ENCODE measurements around the gene PIK3CB.
A peak's percentile ranks its signal among the peaks of the same experiment; 100 is the strongest.
"Not testable (repeated sequence)": the region's sequence is repeated elsewhere in the genome, so short reads cannot be mapped to it uniquely, and the experiment has no call there.

The PIK3CB gene

DNA sequence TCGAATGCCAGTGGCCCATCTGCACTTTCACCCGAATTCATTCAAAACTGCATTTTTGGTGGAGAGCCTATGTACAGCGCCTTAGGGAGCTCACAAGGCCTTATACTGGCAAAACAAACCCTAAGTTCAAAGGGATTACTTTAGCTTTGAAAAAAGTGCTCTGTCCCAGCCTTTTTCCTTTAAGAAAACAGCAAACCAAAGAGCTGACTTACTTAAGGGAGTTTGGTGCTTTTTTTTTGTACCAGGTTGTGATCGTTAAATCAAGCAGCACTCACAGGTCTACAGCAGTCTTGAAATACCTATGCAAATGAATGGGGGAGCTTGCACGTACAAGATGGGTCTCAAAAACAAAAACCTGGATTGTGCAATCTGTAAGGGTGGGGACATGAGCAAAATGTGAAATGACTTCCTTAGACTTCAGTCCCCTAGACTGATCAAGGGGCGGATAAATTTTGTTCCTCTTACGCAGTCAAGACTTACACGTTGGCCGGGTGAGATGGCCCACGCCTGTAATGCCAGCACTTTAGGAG is 11.6 kb upstream of the PIK3CB start:
- no peak for DNase-seq

DNA sequence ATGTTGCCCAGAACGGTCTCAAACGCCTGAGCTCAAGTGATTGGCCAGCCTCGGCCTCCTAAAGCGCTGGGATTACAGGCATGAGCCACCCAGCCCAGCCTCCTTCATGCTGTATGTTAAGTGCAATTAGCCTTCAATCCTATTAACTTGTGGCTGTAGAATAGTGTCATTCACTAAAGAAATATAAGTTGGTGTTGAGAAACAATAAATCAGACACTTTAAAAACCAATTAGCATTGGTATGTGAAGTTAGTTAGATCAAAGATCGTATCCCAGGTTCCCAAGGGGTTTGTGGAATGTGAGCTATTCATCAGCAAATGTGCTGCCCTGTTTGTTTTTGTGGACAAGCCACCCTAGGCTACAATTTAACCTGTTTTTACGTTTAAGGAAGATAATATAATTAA is 11.0 kb upstream of the PIK3CB start:
- DNase-seq: no peak

- DNase-seq: no peak
Measured at GRCh38 chr3:138845181-138845601, 10.5 kb upstream of the PIK3CB start.

GRCh38 chr3:138842483-138843188 is 7.9 kb upstream of the PIK3CB start:
- DNase-seq: no peak

DNA sequence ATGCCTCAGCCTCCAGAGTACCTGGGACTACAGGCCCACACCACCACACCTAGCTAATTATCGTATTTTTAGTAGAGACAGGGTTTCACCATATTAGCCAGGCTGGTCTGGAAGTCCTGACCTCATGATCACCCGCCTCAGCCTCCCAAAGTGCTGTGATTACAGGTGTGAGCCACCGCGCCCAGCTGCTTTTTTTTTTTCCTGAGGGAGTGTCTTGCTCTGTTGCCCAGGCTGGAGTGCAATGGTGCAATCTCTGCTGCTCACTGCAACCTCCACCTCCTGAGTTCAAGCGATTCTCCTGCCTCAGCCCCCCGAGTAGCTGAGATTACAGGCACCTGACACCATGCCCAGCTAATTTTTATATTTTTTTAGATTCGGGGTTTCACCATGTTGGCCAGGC is 3.7 kb upstream of the PIK3CB start:
- DNase-seq: not testable (repeated sequence)

DNA sequence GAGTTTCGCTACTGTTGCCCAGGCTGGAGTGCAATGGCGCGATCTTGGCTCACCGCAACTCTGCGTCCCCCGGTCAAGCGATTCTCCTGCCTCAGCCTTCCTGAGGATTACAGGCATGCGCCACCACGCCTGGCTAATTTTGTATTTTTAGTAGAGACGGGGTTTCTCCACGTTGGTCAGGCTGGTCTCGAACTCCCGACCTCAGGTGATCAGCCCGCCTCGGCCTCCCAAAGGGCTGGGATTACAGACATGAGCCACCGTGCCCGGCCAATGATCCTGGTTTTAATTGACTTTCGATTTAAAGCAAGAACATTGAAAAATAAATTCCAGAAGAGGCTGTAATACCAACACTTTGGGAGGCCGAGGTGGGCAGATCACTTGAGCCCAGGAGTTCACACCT is 1.1 kb upstream of the PIK3CB start:
- not testable (repeated sequence) for DNase-seq

- no peak for DNase-seq
Measured at GRCh38 chr3:138835397-138835757, 649 bp upstream of the PIK3CB start.

- peak; percentile 9 for DNase-seq
Measured at GRCh38 chr3:138833899-138834595, 681 bp downstream of the PIK3CB start.

DNA sequence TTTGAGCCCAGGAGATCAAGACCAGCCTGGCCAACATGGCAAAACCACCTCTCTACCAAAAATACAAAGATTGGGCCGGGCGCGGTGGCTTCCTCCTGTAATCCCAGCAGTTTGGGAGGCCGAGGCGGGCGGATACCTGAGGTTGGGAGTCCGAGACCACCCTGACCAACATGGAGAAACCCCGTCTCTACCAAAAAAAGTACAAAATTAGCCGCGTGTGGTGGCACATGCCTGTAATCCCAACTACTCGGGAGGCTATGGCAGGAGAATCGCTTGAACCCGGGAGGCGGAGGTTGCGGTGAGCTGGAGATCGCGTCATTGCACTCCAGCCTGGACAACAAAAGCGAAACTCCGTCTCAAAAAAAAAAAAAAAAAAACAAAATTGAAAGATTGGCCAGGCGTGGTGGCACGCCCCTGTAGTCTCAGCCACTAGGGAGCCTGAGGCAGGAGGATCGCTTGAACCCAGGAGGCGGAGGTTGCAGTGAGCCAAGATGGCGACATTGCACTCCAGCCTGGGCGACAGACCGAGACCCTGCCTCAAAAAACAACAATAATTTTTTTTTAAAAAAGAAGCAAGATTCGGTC is 2.2 kb downstream of the PIK3CB start:
- DNase-seq: not testable (repeated sequence)

- DNase-seq: no peak
Measured at GRCh38 chr3:138829886-138830510, 4.7 kb downstream of the PIK3CB start.

GRCh38 chr3:138829097-138829496 is 5.6 kb downstream of the PIK3CB start:
- no peak for DNase-seq

DNA sequence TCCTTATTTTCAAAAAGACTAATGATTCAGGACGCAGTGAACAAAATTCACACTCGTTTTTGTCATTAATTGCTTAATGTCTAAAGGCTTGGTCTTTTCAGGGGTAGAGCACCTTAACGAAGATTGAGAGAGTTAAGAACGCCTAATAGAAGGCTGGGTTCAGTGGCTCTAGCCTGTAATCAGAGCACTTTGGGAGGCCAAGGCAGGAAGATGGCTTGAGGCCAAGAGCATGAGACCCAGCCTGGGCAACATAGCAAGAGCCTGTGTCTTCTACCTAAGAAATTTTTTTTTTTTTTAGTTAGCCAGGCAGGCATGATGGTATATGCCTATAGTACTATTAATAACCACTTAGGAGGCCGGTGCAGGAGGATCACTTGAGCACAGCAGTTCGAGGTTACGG is 7.5 kb downstream of the PIK3CB start:
- DNase-seq: no peak

GRCh38 chr3:138825336-138825735 is 9.4 kb downstream of the PIK3CB start:
- no peak for DNase-seq

DNA sequence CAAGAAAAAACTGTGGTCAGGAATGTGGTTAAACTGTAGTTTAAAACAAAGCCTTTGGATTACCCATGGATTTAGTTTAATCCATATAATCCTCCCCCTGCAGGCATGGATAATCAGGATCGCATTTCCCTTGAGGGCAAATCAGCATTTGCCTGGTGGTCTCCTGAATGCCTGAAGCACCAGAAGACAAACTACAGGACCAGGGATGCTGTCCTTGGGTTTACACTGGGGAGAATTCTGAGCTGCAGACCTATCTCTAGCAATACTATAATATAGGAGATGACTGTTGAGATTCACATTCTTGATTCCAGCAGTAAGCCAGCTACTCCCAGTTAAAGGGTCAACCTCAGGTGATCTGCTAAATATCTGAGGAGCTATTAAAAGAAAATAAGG is 10.6 kb downstream of the PIK3CB start:
- no peak for DNase-seq

- not testable (repeated sequence) for DNase-seq
Measured at GRCh38 chr3:138820379-138820778, 14.3 kb downstream of the PIK3CB start.

DNA sequence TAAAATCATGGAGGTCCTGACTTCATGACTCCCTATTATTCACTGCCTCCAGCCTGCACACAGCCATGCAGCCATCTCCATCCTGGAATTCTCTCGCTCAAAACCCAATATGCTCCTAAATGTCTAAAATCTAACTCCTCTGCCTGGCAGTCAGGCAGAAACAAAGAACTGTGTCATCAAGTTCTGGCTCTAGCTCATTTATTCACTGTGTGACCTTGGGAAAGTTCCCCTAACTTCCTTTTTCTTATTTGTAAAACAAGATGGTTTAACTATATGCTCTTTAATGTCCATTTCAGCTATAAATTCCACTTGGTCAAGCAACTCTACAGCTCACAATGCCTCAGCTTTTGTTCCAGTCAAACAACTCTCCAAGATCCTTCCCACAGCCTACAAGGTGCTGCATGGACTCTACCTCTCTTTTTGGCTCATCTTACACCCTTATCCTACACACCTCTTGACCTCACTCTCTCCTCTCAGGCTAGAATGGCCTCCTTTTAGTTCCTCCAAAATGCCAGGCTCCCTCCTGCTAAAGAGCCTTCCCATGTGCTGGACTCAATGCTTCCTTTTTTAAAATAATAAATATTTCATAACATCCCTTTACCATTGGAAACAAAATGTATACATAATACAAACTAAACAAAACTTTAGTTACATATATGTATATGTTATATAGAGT is 16.4 kb downstream of the PIK3CB start:
- no peak for DNase-seq

DNA sequence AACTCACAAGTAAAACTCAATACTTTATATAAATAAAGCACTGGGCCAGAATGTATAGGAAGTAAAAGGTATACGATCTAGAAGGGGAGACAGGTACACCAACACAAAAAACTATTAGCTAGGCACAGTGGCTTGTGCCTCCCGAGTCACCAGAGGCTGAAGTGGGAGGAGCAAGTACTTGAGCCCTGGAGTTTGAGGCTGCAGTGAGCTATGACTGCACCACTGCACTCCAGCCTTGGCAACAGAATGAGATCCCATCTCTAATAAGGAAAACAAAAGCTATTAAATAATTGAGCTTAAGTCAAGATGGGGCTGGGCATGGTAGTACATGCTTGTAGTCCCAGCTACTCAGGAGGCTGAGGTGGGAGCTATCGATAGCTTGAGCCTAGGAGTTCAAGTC is 17.0 kb downstream of the PIK3CB start:
- no peak for DNase-seq

GRCh38 chr3:138812806-138813205 is 21.9 kb downstream of the PIK3CB start:
- DNase-seq: no peak

DNA sequence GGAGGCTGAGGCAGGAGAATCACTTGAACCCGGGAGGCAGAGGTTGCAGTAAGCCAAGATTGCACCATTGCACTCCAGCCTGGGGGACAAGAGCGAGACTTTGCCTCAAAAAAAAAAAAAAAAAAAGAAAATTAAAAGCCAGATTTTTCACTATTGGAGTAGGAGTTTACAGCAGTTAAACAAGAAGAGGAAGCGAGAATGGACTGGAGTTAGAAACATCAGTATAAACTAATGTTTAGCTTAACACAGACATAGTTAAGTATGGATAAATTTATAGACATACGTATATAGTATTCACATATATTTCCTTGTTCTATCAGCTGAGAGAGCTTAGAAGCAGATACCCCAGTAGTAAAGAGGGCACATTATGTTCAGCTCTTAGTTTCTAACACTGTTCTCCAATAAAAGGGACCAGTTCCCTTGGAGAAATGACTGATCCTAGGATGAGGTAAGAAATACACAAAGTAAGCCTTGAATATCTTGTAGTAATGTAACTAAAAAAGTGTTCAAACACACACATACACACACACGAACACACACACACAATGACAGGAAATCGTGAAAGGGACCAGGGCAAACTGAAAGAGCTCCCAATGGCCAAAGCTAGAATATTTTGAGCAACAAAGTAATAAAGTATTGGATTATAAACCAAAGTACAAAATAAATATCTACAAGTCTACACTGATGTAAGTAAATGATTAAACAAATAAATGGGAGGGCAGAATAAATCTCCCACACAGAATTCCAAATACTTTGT is 25.1 kb downstream of the PIK3CB start:
- no peak for DNase-seq

GRCh38 chr3:138806376-138807080 is 28.2 kb downstream of the PIK3CB start:
- no peak for DNase-seq

- DNase-seq: no peak
Measured at GRCh38 chr3:138803006-138803653, 31.6 kb downstream of the PIK3CB start.
